NCI-H526 treated with DMSO at 0.1 percent for 48 hours (cell line): ENCODE measurements around the gene TRMT6.

Experiments
- DNase-seq: peaks from one replicate; lab custom pipeline; 2025; lab: John Stamatoyannopoulos, UW

The TRMT6 gene

GRCh38 chr20:5949943-5950270, 426 bp downstream of the TRMT6 start:
- no peak for DNase-seq

GRCh38 chr20:5947276-5947675, 3.1 kb downstream of the TRMT6 start:
- DNase-seq = no peak

GRCh38 chr20:5945963-5946362, 4.4 kb downstream of the TRMT6 start:
- DNase-seq = no peak

GRCh38 chr20:5938456-5939029, 11.8 kb downstream of the TRMT6 start:
- no peak for DNase-seq

GRCh38 chr20:5936238-5936637, 14.1 kb downstream of the TRMT6 start:
- no peak for DNase-seq

- no peak for DNase-seq
These were observed 14.9 kb downstream of the TRMT6 start for GRCh38 chr20:5935384-5935783.

GRCh38 chr20:5933802-5934436, 16.4 kb downstream of the TRMT6 start:
- peak; percentile 8 for DNase-seq

- no peak for DNase-seq
These were observed 17.5 kb downstream of the TRMT6 start for GRCh38 chr20:5932796-5933195.

GRCh38 chr20:5931411-5931810, 18.9 kb downstream of the TRMT6 start:
- no peak for DNase-seq

- no peak for DNase-seq
These were observed 21.3 kb downstream of the TRMT6 start for GRCh38 chr20:5928836-5929715.

- DNase-seq = peak; percentile 7
These were observed 22.4 kb downstream of the TRMT6 start for GRCh38 chr20:5927749-5928462.

- no peak for DNase-seq
These were observed 24.8 kb downstream of the TRMT6 start for GRCh38 chr20:5925551-5925950.

- DNase-seq = no peak
These were observed 26.8 kb downstream of the TRMT6 start for GRCh38 chr20:5923493-5923892.

GRCh38 chr20:5920581-5920980, 29.8 kb downstream of the TRMT6 start:
- no peak for DNase-seq

- no peak for DNase-seq
These were observed 30.4 kb downstream of the TRMT6 start for GRCh38 chr20:5919626-5920544.

GRCh38 chr20:5918856-5919625, 31.3 kb downstream of the TRMT6 start:
- no peak for DNase-seq

GRCh38 chr20:5914859-5915258, 35.5 kb downstream of the TRMT6 start:
- DNase-seq = no peak

- no peak for DNase-seq
These were observed 37.2 kb downstream of the TRMT6 start for GRCh38 chr20:5913166-5913565.

GRCh38 chr20:5910186-5910585, 40.1 kb downstream of the TRMT6 start:
- DNase-seq = peak; percentile 26

- no peak for DNase-seq
These were observed 41.4 kb downstream of the TRMT6 start for GRCh38 chr20:5908981-5909380.

GRCh38 chr20:5900908-5901307, 49.4 kb downstream of the TRMT6 start:
- no peak for DNase-seq
